Endothelial cell of umbilical vein (primary cell): ENCODE data around the gene HMHB1.

Experiments
- EZH2 ChIP-seq: IDR thresholded peaks from 2 replicates; pipeline ENCODE4 v1.6.1; 2012; ENCODE audit warnings: borderline replicate concordance, low read depth, mild to moderate bottlenecking, moderate library complexity, low read length, inconsistent platforms; ENCODE audit not compliant: severe bottlenecking
- MYC ChIP-seq: IDR thresholded peaks from one replicate; pipeline ENCODE4 v1.6.1; 2011; ENCODE audit warnings: mild to moderate bottlenecking, low read depth, low read length
- POLR2A ChIP-seq: IDR thresholded peaks from 2 replicates; pipeline ENCODE4 v1.6.1; 2012; ENCODE audit warnings: low read depth, mild to moderate bottlenecking, control low read depth, low read length
- POLR2AphosphoS5 ChIP-seq: IDR thresholded peaks from 2 replicates; pipeline ENCODE4 v1.6.1; 2012; ENCODE audit warnings: low read depth, mild to moderate bottlenecking, control low read depth, low read length, moderate library complexity; ENCODE audit not compliant: insufficient read depth
- TF ChIP-seq, protein P1 (sequence below), 2 donors: IDR thresholded peaks; 1 replicate in 1 of 2; 2 replicates in 1 of 2; pipeline ENCODE4 v1.5.1; 2011; ENCODE audit warnings: low read length in 2 of 2, mild to moderate bottlenecking in 2 of 2, moderate library complexity in 2 of 2, control low read depth in 1 of 2, inconsistent platforms in 1 of 2, low read depth in 1 of 2; ENCODE audit not compliant: insufficient read depth in 1 of 2; ENCODE audit errors: extremely low read depth in 1 of 2
- TF ChIP-seq, protein P2 (sequence below): IDR thresholded peaks from 2 replicates; pipeline ENCODE4 v1.6.1; 2011; ENCODE audit not compliant: insufficient read depth, insufficient read length

DNA sequence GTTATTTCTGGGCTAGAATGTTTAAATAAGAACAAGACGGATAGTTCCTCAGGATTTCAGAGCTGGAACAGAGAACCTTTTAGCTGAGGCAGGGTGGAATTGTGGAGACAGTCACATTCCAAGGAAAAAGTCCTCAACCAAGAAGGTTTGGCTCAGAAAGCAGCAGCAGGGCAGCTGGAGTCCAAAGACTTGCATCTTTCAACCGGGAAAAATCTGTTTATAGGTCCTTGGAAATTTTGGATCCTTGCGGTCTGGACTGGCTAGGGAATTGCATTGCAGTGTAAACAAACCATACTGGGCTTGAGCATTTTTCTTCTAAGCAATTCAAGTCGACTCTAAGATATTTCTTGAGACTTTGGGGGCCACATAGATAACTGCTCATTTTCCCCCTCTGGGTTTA lies 40.8 kb upstream of the HMHB1 start:
- TF ChIP-seq, protein P1, sequence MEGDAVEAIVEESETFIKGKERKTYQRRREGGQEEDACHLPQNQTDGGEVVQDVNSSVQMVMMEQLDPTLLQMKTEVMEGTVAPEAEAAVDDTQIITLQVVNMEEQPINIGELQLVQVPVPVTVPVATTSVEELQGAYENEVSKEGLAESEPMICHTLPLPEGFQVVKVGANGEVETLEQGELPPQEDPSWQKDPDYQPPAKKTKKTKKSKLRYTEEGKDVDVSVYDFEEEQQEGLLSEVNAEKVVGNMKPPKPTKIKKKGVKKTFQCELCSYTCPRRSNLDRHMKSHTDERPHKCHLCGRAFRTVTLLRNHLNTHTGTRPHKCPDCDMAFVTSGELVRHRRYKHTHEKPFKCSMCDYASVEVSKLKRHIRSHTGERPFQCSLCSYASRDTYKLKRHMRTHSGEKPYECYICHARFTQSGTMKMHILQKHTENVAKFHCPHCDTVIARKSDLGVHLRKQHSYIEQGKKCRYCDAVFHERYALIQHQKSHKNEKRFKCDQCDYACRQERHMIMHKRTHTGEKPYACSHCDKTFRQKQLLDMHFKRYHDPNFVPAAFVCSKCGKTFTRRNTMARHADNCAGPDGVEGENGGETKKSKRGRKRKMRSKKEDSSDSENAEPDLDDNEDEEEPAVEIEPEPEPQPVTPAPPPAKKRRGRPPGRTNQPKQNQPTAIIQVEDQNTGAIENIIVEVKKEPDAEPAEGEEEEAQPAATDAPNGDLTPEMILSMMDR (IDR thresholded peaks at IDR 0.05; ENCODE audit: extremely low read depth in 1 of 2, insufficient read depth in 1 of 2, low read depth in 1 of 2, low read length in 2 of 2): no peak
- TF ChIP-seq EZH2: no peak
- no peak for TF ChIP-seq POLR2A
- TF ChIP-seq, protein P2, sequence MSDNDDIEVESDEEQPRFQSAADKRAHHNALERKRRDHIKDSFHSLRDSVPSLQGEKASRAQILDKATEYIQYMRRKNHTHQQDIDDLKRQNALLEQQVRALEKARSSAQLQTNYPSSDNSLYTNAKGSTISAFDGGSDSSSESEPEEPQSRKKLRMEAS: no peak
- TF ChIP-seq MYC: no peak
- no peak for TF ChIP-seq POLR2AphosphoS5
